Naive thymus-derived CD8-positive, alpha-beta T cell (primary cell): Measurements from ENCODE around the gene CRACR2B. TPM values are rescaled to one million over a fixed set of nuclear protein-coding genes. Genes with fewer than 3 reads are reported as not detected.
A peak's percentile ranks its signal among the peaks of the same experiment; 100 is the strongest.

Experiments
- ATAC-seq, 2 donors: fragments of 150-1000 bp; cut with Tn5 transposase in 1 of 2; sonication (Bioruptor Pico), chemical (Tn5 transposase) in 1 of 2; 1 replicate in 1 of 2; 2 replicates in 1 of 2; pipeline ENCODE4 v1.10.0; 2021; ENCODE audit warnings: mild to moderate bottlenecking in 2 of 2, moderate library complexity in 2 of 2
- POLR2A ChIA-PET: fragments of 350-600 bp; sonication (Branson Sonifier 250); formaldehyde crosslinking; loops from one replicate; lab custom pipeline; 2021; ENCODE audit warnings: antibody characterized with exemption; lab: Charles Lee
- DNase-seq, 10 donors: peaks; one replicate each; pipeline versions ENCODE4 v3.0.0 to v3.0.0-alpha.2; 2020 to 2022
- H3K27ac Mint-ChIP-seq, 10 donors: one replicate each; pipeline ENCODE4 v1.8.0; 2020 to 2022; ENCODE audit warnings: mild to moderate bottlenecking in 10 of 10, mixed read lengths in 10 of 10, moderate library complexity in 4 of 10, inconsistent platforms in 1 of 10
- H3K27me3 Mint-ChIP-seq, 5 donors: one replicate each; pipeline ENCODE4 v1.8.0; 2021 to 2022; ENCODE audit warnings: mixed read lengths in 5 of 5
- H3K36me3 Mint-ChIP-seq, 3 donors: one replicate each; pipeline ENCODE4 v1.8.0; 2020 to 2022; ENCODE audit warnings: mixed read lengths in 3 of 3, mild to moderate bottlenecking in 2 of 3, inconsistent platforms in 1 of 3
- H3K4me1 Mint-ChIP-seq, 4 donors: one replicate each; pipeline ENCODE4 v1.8.0; 2021 to 2022; ENCODE audit warnings: mixed read lengths in 4 of 4
- H3K4me3 Mint-ChIP-seq, 10 donors: one replicate each; pipeline ENCODE4 v1.8.0; 2020 to 2022; ENCODE audit warnings: mild to moderate bottlenecking in 10 of 10, mixed read lengths in 10 of 10, moderate library complexity in 6 of 10, inconsistent platforms in 1 of 10
- H3K9me3 Mint-ChIP-seq, 9 donors: one replicate each; pipeline ENCODE4 v1.8.0; 2020 to 2022; ENCODE audit warnings: mixed read lengths in 9 of 9, mild to moderate bottlenecking in 3 of 9, inconsistent platforms in 1 of 9, moderate library complexity in 1 of 9
- polyA plus RNA-seq, 3 donors: library from polyadenylated mRNA; unstranded; fragments of 300-500 nt; fragmentation: Illumina TruSeq; gene quantifications; one replicate each; pipeline ENCODE4 v1.2.3, GENCODE V29; 2021
- total RNA-seq, 8 experiments: library from RNA in 2 of 8; stranded (reverse) in 2 of 8; gene quantifications; one replicate each; pipeline ENCODE4 v1.2.3 and lab custom pipeline; 2021 to 2026

The CRACR2B gene
- total and polyA plus RNA-seq, 5 experiments from 2014 or later = 0.18 to 0.85 (median 0.60) TPM; not detected in 2

DNA sequence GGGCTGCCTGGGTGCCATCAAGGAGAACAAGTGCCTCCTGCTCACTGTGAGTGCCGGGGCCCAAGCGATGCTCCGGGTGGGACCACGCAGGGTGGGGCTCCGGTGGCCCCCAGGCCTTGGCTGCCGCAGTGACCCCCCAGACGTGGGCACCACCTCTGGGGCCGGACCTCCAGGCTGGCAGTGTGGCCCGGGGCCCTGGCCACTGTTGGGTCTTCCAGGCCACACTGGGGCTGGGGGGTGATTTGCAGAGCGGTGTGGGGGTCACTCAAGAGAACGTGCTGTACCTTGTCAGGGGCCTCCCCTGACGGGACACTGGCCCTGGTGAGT, 34.9 kb downstream of the CRACR2B start:
- H3K27ac Mint-ChIP-seq = no peak overlapping the region
- no peaks in the 10 kb centered on the region for H3K9me3 Mint-ChIP-seq
- POLR2A ChIA-PET = no interaction called here
- ATAC-seq (no peak), DNase-seq (no peak)
- H3K4me3 Mint-ChIP-seq = no peak overlapping the region
- H3K4me1 Mint-ChIP-seq = peaks cover 0 to 7% (median 3%) of the 10 kb centered on the region in 4 donors
- H3K27me3 Mint-ChIP-seq = no peaks in the 10 kb centered on the region
- H3K36me3 Mint-ChIP-seq = no peaks in the 10 kb centered on the region

DNA sequence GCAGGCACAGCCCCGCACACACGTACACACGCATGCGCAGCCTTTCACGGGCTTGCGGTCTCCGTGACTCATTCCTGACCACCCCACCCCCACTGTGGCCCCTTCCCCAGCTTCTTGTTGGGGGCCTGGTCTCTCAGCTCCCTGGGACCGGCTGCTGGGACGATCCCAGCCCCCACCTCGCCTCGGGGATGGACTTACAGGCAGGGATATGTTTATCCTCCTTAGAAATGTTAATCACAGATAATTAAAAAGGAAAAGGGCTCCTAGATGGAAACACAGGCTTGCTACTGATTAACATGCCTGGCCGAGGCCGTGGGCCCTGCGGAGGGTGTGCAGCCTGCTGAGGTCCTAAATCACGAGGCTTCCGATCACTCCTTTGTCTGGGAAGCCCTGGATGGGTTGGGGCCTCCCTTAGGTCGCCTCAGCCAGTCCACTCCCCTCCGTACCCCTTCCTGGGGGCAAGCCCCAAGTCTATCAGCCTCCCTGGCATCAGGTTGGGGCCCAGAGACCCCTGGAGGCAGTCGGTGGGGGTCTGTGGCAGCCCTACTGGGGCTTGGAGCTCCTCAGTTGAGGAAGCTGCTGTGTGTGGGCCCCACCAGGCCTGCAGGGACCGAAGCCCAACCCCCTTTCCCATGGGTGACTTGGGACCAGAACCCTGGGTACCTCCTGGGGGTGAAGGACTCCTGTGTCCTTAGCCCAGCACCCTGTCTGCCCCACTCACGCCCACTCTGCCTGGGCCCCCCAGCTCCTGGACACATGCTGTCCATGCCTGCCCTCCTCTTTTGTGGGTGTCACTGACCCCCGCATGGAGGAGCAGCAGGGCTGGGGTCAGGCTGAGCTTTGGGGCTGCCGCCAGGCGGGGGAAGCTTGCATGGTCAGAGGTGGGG, 35.5 kb downstream of the CRACR2B start:
- Mint-ChIP-seq H3K27me3 (no peaks in the 10 kb centered on the region), H3K9me3 (no peaks in the 10 kb centered on the region), H3K4me1 (peaks cover 0 to 7% (median 2%) of the 10 kb centered on the region in 4 donors), H3K4me3 (no peak overlapping the region), H3K27ac (no peak overlapping the region), H3K36me3 (no peaks in the 10 kb centered on the region)
- POLR2A ChIA-PET = interaction anchor here (0.7 kb wide), 1 partner anchor 29 kb away, joined by 3 read pairs; no protein-coding TSS in a partner anchor
- ATAC-seq (no peak), DNase-seq (no peak)

DNA sequence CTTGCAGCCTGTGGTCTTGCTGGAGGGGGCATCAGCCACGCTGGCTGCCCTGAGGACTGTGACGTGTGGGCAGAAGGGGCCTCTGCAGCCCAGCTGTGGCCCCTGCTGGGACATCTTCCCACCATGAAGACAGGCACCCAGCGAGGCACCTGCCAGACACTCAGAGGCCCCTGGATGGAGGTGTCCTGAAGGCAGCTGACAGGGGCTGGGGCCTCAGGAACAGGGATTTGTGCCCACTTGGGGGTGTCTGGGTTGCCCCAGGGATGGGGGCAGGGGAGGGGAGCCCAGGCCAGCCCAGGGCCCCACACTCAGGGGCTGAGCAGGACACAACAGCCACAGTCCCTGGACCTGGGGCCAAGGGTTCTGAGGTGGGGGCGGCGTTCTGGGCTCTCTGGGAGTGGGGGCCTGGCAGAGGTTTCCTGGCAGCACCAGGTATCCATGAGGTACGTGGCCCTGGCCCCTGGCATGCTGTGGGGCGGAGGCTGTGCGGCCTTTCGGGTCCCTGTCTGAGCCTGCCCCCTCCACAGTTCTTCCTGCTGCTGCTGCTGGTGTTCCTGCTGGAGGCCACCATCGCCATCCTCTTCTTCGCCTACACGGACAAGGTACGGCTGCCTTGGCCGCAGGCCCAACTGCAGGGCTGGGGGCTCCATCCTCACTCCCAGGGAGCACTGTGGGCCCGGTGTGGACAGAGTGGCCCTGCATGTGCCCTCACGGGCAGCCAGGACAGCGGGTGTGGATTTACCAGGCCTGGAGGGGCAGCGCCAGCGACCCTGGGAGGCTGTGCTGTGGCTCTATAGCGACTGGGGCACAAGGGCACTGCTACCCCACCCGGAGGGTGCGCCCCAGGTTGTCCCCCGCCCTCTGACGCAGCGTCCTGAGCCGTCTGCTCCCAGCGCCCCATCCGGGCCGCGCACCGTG, 36.5 kb downstream of the CRACR2B start:
- ATAC-seq (no peak), DNase-seq (no peak)
- H3K27ac Mint-ChIP-seq = no peak overlapping the region
- POLR2A ChIA-PET = no interaction called here
- peaks cover 0 to 5% (median 0%) of the 10 kb centered on the region in 3 donors for H3K36me3 Mint-ChIP-seq
- no peaks in the 10 kb centered on the region for H3K9me3 Mint-ChIP-seq
- H3K4me1 Mint-ChIP-seq = peaks cover 0 to 6% (median 1%) of the 10 kb centered on the region in 4 donors
- H3K27me3 Mint-ChIP-seq = no peaks in the 10 kb centered on the region
- H3K4me3 Mint-ChIP-seq = no peak overlapping the region

DNA sequence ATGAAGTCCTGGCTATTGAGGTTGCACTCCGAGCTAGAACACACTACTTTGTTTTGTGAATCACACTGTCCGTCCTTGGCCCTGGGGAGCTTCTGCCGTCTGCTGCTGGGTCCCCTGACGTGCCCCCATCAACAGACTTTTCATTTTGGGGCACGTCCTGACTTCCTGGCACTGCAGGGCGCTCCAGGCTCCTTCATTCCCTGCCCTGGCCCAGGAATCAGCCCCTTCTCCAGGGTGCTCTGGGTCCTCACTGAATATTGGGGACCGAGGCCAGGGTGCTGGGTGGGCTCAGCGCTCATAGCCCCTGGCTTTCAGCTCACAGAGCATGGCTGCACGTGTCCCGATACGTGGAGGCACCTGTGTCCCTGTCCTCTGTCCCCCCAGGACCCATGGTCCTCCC, 37.2 kb downstream of the CRACR2B start:
- no peak for ATAC-seq
- no peak for DNase-seq
- Mint-ChIP-seq H3K4me1 (peaks cover 0 to 1% (median under 1%) of the 10 kb centered on the region in 4 donors), H3K27ac (peak overlapping the region in 1 of 10 donors; percentile 41), H3K4me3 (no peak overlapping the region), H3K36me3 (peaks cover 0 to 5% (median 0%) of the 10 kb centered on the region in 3 donors), H3K27me3 (no peaks in the 10 kb centered on the region), H3K9me3 (no peaks in the 10 kb centered on the region)
- POLR2A ChIA-PET = interaction anchor here (0.6 kb wide), 1 partner anchor 108 kb away, joined by 5 read pairs; no protein-coding TSS in a partner anchor

GRCh38 chr11:865462-866430, 38.0 kb downstream of the CRACR2B start:
- Mint-ChIP-seq H3K4me1 (peaks cover 0 to 1% (median 0%) of the 10 kb centered on the region in 4 donors), H3K9me3 (no peaks in the 10 kb centered on the region), H3K4me3 (no peak overlapping the region), H3K27me3 (no peaks in the 10 kb centered on the region), H3K36me3 (peaks cover 0 to 5% (median 0%) of the 10 kb centered on the region in 3 donors), H3K27ac (no peak overlapping the region)
- POLR2A ChIA-PET = interaction anchor here (0.6 kb wide), 1 partner anchor 28 kb away, joined by 3 read pairs; no protein-coding TSS in a partner anchor
- DNase-seq = no peak
- ATAC-seq = no peak

DNA sequence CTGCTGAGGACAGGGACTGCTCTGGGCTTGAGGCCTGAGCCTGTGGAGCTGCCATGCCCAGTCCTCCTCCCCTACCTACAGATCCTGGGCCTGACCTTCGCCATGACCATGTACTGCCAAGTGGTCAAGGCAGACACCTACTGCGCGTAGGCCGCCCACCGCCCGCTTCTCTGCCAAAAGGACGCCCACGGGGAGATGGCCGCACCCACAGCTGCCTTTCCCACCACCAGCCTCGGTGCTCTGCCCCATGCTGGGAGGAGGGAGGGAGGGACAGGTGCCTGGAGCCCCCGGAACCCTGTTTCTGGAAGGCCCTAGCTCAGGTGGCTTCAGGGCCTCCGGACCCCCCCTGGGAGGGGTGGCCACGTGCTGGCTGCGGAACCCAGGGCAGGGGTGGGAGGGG, 38.8 kb downstream of the CRACR2B start:
- no peaks in the 10 kb centered on the region for H3K9me3 Mint-ChIP-seq
- H3K36me3 Mint-ChIP-seq = peaks cover 0 to 5% (median 0%) of the 10 kb centered on the region in 3 donors
- ATAC-seq = no peak
- no peak for DNase-seq
- peak overlapping the region in 1 of 10 donors; percentile 40 for H3K27ac Mint-ChIP-seq
- peaks cover 0 to 1% (median 0%) of the 10 kb centered on the region in 4 donors for H3K4me1 Mint-ChIP-seq
- no peaks in the 10 kb centered on the region for H3K27me3 Mint-ChIP-seq
- POLR2A ChIA-PET = interaction anchor here (0.6 kb wide), 1 partner anchor 27 kb away, joined by 3 read pairs; no protein-coding TSS in a partner anchor
- H3K4me3 Mint-ChIP-seq = no peak overlapping the region

GRCh38 chr11:867856-868358, 40.2 kb downstream of the CRACR2B start:
- no peak for ATAC-seq
- peaks cover 0 to 5% (median 0%) of the 10 kb centered on the region in 3 donors for H3K36me3 Mint-ChIP-seq
- H3K9me3 Mint-ChIP-seq = no peaks in the 10 kb centered on the region

GRCh38 chr11:868394-868793, 40.7 kb downstream of the CRACR2B start:
- ATAC-seq (no peak), DNase-seq (no peak)
- Mint-ChIP-seq H3K27me3 (no peaks in the 10 kb centered on the region), H3K4me1 (no peaks in the 10 kb centered on the region), H3K36me3 (peaks cover 0 to 5% (median 0%) of the 10 kb centered on the region in 3 donors), H3K27ac (no peak overlapping the region), H3K4me3 (no peak overlapping the region), H3K9me3 (no peaks in the 10 kb centered on the region)
- POLR2A ChIA-PET = no interaction called here

More at GRCh38 chr11:867856-868358, 40.2 kb downstream of the CRACR2B start:
- peak overlapping the region in 1 of 10 donors; percentile 6 for H3K27ac Mint-ChIP-seq
- POLR2A ChIA-PET = no interaction called here
- no peak for DNase-seq
- H3K4me3 Mint-ChIP-seq = no peak overlapping the region
- H3K4me1 Mint-ChIP-seq = no peaks in the 10 kb centered on the region
- no peaks in the 10 kb centered on the region for H3K27me3 Mint-ChIP-seq

GRCh38 chr11:868802-869201, 41.1 kb downstream of the CRACR2B start:
- no peak for ATAC-seq
- DNase-seq = no peak
- POLR2A ChIA-PET = no interaction called here
- H3K27me3 Mint-ChIP-seq = no peaks in the 10 kb centered on the region
- peaks cover 0 to 2% (median 0%) of the 10 kb centered on the region in 4 donors for H3K4me1 Mint-ChIP-seq
- no peak overlapping the region for H3K4me3 Mint-ChIP-seq
- H3K27ac Mint-ChIP-seq = no peak overlapping the region
- peaks cover 0 to 5% (median 1%) of the 10 kb centered on the region in 3 donors for H3K36me3 Mint-ChIP-seq
- no peaks in the 10 kb centered on the region for H3K9me3 Mint-ChIP-seq

DNA sequence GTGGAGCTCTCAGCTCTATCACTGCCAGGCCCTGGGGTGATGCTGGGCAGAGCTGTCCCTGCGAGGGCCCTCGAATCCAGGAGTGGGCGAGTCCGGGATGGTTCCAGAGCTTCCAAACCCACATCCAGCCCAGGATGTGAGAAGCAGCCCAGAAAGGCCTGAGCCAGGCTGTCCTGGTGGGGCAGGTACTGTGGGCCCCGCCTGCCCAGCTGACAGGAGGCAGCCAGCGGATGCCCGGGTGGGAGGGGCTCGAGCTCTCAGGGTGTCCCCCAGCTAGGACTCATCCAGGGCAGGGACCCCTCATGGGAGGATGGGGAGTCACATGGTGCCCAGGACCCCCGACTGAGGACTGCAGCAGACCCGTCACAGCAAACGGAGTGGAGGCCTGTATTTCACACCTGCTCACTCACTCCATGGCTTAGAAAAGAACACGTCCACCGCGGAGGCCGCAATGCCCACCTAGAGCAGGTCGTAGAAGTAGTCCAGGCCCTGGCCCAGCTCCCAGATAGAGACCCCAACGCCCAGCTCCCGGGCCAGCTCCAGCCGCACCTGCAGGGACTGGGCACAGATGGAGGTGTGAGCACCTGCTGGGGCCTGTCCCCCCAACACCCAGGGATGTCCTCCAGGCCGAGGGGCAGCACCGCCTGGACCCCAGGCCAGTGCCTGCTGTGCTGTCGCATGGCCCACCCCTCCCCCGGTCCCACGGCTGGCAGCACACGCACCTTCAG, 41.8 kb downstream of the CRACR2B start:
- H3K4me3 Mint-ChIP-seq = no peak overlapping the region
- no peak overlapping the region for H3K27ac Mint-ChIP-seq
- peaks cover 0 to 6% (median 3%) of the 10 kb centered on the region in 3 donors for H3K36me3 Mint-ChIP-seq
- ATAC-seq (no peak), DNase-seq (no peak)
- no peaks in the 10 kb centered on the region for H3K27me3 Mint-ChIP-seq
- H3K9me3 Mint-ChIP-seq = no peaks in the 10 kb centered on the region
- POLR2A ChIA-PET = no interaction called here
- peaks cover 0 to 2% (median 0%) of the 10 kb centered on the region in 4 donors for H3K4me1 Mint-ChIP-seq

- ATAC-seq = no peak
- Mint-ChIP-seq H3K4me1 (peaks cover 0 to 2% (median 0%) of the 10 kb centered on the region in 4 donors), H3K27me3 (no peaks in the 10 kb centered on the region), H3K9me3 (no peaks in the 10 kb centered on the region), H3K4me3 (no peak overlapping the region), H3K36me3 (peaks cover 0 to 6% (median 3%) of the 10 kb centered on the region in 3 donors), H3K27ac (no peak overlapping the region)
- DNase-seq = no peak
- POLR2A ChIA-PET = no interaction called here
These were observed 42.4 kb downstream of the CRACR2B start for GRCh38 chr11:870127-870413.
